HepG2 (cell line): ENCODE results near the gene NUDT19. TPM values are rescaled to one million over a fixed set of nuclear protein-coding genes. Genes with fewer than 3 reads are reported as not detected.

Experiments
- ATAC-seq: fragments of 200-7000 bp; cut with Tn5 transposase; 3 replicates; pipeline ENCODE4 v1.9.1; 2020; ENCODE audit warnings: mild to moderate bottlenecking, moderate library complexity
- BruUV-seq: library from RNA; stranded (reverse); fragments of 400-500 nt; replicated peaks from 2 replicates; lab custom pipeline; 2021; lab: Mats Ljungman, UMichigan
- CTCF ChIA-PET: fragments of 300-600 bp; formaldehyde crosslinking; extraction: SDS; loops from one replicate; lab custom pipeline; 2021; ENCODE audit warnings: low total read pairs, inconsistent platforms, low intra/inter-chr PET ratio; lab: Yijun Ruan, JAX
- POLR2A ChIA-PET: fragments of 350-600 bp; sonication (Branson Sonifier 250); formaldehyde crosslinking; loops from one replicate; lab custom pipeline; 2020; ENCODE audit warnings: antibody characterized with exemption, inconsistent platforms; lab: Yijun Ruan, JAX
- DNase-seq: peaks from one replicate; pipeline ENCODE4 v3.0.0-alpha.2; 2015; ENCODE audit warnings: low spot score
- FAIRE-seq: peaks from 3 replicates; lab custom pipeline; 2011; peaks lifted over from hg19 to GRCh38; lab: Jason Lieb, UNC
- H2AFZ ChIP-seq: one replicate; pipeline ENCODE4 v1.6.1; 2011; ENCODE audit warnings: low read length, inconsistent platforms
- H3K27ac ChIP-seq: fragments of 300-600 bp; 3 replicates; pipeline ENCODE4 v1.8.0; 2011; ENCODE audit warnings: mixed run types, mild to moderate bottlenecking, mixed read lengths, low read length, inconsistent platforms; ENCODE audit not compliant: insufficient read depth; ENCODE audit errors: extremely low read length
- H3K27me3 ChIP-seq, 2 experiments: fragments of 200-600 bp in 1 of 2; 2 replicates in 1 of 2; 3 replicates in 1 of 2; pipeline versions ENCODE4 v1.6.0 to v1.8.0; 2011; ENCODE audit warnings: low read length in 2 of 2, mild to moderate bottlenecking in 2 of 2, moderate library complexity in 2 of 2, inconsistent platforms in 1 of 2; ENCODE audit not compliant: insufficient read depth in 2 of 2, control insufficient read depth in 1 of 2
- H3K36me3 ChIP-seq, 2 experiments: fragments of 200-600 bp in 1 of 2; replicated peaks in 1 of 2; 2 replicates in 1 of 2; 3 replicates in 1 of 2; pipeline versions ENCODE4 v1.5.1 to v1.8.0; 2011; ENCODE audit warnings: low read length in 2 of 2, inconsistent platforms in 1 of 2; ENCODE audit not compliant: insufficient read depth in 2 of 2, control insufficient read depth in 1 of 2
- H3K4me1 ChIP-seq: 2 replicates; pipeline ENCODE4 v1.5.1; 2012; ENCODE audit warnings: low read length, inconsistent platforms; ENCODE audit not compliant: insufficient read depth
- H3K4me2 ChIP-seq: 2 replicates; pipeline ENCODE4 v1.6.0; 2011; ENCODE audit warnings: low read depth, low read length, inconsistent platforms
- H3K4me3 ChIP-seq, 3 experiments: fragments of 200-600 bp in 1 of 3; sonication (generic), shearing (Covaris generic) in 1 of 3; replicated peaks in 1 of 3; 2 replicates each; pipeline ENCODE4 v1.5.1; 2011 to 2016; ENCODE audit warnings: low read length in 3 of 3, inconsistent platforms in 2 of 3, low read depth in 2 of 3, mild to moderate bottlenecking in 2 of 3, control low read depth in 1 of 3, mixed read lengths in 1 of 3; ENCODE audit not compliant: insufficient read depth in 1 of 3
- H3K79me2 ChIP-seq: one replicate; pipeline ENCODE4 v1.6.1; 2011; ENCODE audit warnings: low read length, inconsistent platforms; ENCODE audit not compliant: insufficient read depth
- H3K9ac ChIP-seq: 2 replicates; pipeline ENCODE4 v1.6.0; 2011; ENCODE audit warnings: mild to moderate bottlenecking, low read depth, low read length, inconsistent platforms; ENCODE audit not compliant: insufficient read depth
- H3K9me3 ChIP-seq: 2 replicates; pipeline ENCODE4 v1.5.1; 2012; ENCODE audit warnings: mild to moderate bottlenecking, low read length
- H4K20me1 ChIP-seq: 2 replicates; pipeline ENCODE4 v1.6.0; 2011; ENCODE audit warnings: inconsistent platforms, mild to moderate bottlenecking, low read length, moderate library complexity; ENCODE audit not compliant: insufficient read depth
- CEBPB ChIP-seq: IDR thresholded peaks from 2 replicates; pipeline ENCODE4 v1.6.1; 2011; ENCODE audit warnings: low read depth, low read length, improper control_type of control experiment, borderline replicate concordance
- HBP1 ChIP-seq: IDR thresholded peaks from 2 replicates; pipeline ENCODE4 v1.6.1; 2016; ENCODE audit warnings: low read depth, control low read depth
- HMGA1 ChIP-seq: sonication (generic); formaldehyde crosslinking; conservative IDR thresholded peaks from 2 replicates; pipeline ENCODE4 v1.4.0; 2020; ENCODE audit warnings: missing genetic modification reagents
- KDM6A ChIP-seq: IDR thresholded peaks from 2 replicates; pipeline ENCODE4 v1.6.1; 2016; ENCODE audit warnings: low read depth
- KLF13 ChIP-seq: sonication (generic); formaldehyde crosslinking; IDR thresholded peaks from 2 replicates; pipeline ENCODE4 v1.4.0; 2020; ENCODE audit warnings: mild to moderate bottlenecking, missing genetic modification reagents
- PHF8 ChIP-seq: sonication (generic); formaldehyde crosslinking; IDR thresholded peaks from 2 replicates; pipeline ENCODE4 v1.5.0; 2020; ENCODE audit warnings: missing genetic modification reagents
- RXRB ChIP-seq: IDR thresholded peaks from 2 replicates; pipeline ENCODE4 v1.6.1; 2016; ENCODE audit warnings: borderline replicate concordance, missing genetic modification reagents, missing compliant biosample characterization
- ZNF280D ChIP-seq: sonication (generic); formaldehyde crosslinking; IDR thresholded peaks from 2 replicates; pipeline ENCODE4 v1.5.1; 2020; ENCODE audit warnings: mild to moderate bottlenecking, missing genetic modification reagents
- ZNF597 ChIP-seq: sonication (generic); formaldehyde crosslinking; IDR thresholded peaks from 2 replicates; pipeline ENCODE4 v1.5.0; 2020; ENCODE audit warnings: missing genetic modification reagents
- ZNF878 ChIP-seq: sonication (generic); formaldehyde crosslinking; IDR thresholded peaks from 2 replicates; pipeline ENCODE4 v1.8.1; 2023; ENCODE audit warnings: mild to moderate bottlenecking, missing genetic modification reagents, moderate library complexity
- WGBS: methylation state at CpG from one replicate; pipeline ENCODE4 v1.1.6; 2017; ENCODE audit warnings: low lambda C conversion rate; 5-methylcytosine and 5-hydroxymethylcytosine counted together
- in situ Hi-C: cut with HindIII; loops from 2 replicates; pipeline ENCODE4 v1.10.0; 2017; ENCODE audit warnings: low pct_unique_long_range_greater_than_20kb; ENCODE audit not compliant: extremely low pct_ligation_motif_present
- intact Hi-C: fragments of 100-400 bp; cut with micrococcal nuclease; formaldehyde crosslinking; loops from one replicate; pipeline ENCODE4 v1.10.0; 2022; ENCODE audit not compliant: unreplicated experiment
- polyA plus RNA-seq, 8 experiments: library from polyadenylated mRNA; depleted of rRNA in 3 of 8; stranded (reverse) in 7 of 8; unstranded in 1 of 8; fragments of >200 nt; fragmentation: Illumina TruSeq in 4 of 8; extraction: Trizol in 4 of 8; gene quantifications; 2 replicates each; pipeline versions ENCODE4 v1.2.1 to v1.2.3, GENCODE V29; 2011 to 2016; ENCODE audit warnings: low read depth in 4 of 8, missing spikeins in 1 of 8, mixed read lengths in 1 of 8; ENCODE audit not compliant: insufficient read depth in 1 of 8
- total RNA-seq, 5 experiments: library from RNA; depleted of rRNA; stranded (reverse); fragments of >200 nt; fragmentation: Illumina TruSeq; extraction: Trizol; gene quantifications; 2 replicates each; pipeline ENCODE4 v1.2.3, GENCODE V29; 2016; ENCODE audit warnings: low read depth in 1 of 5
- TF ChIP-seq, protein P1 (sequence below), 2 experiments: sonication (generic) in 1 of 2; formaldehyde crosslinking in 1 of 2; IDR thresholded peaks; 2 replicates each; pipeline versions ENCODE4 v1.4.0 to v1.6.1; 2016 to 2020; ENCODE audit warnings: borderline replicate concordance in 1 of 2, low read depth in 1 of 2, mild to moderate bottlenecking in 1 of 2, missing genetic modification reagents in 1 of 2

The NUDT19 gene
- total and polyA plus RNA-seq, 2 of the 13 experiments (the other 11 are each of a cell fraction or from before 2014, with no cell fraction given), result 3.1 to 3.6 TPM

DNA sequence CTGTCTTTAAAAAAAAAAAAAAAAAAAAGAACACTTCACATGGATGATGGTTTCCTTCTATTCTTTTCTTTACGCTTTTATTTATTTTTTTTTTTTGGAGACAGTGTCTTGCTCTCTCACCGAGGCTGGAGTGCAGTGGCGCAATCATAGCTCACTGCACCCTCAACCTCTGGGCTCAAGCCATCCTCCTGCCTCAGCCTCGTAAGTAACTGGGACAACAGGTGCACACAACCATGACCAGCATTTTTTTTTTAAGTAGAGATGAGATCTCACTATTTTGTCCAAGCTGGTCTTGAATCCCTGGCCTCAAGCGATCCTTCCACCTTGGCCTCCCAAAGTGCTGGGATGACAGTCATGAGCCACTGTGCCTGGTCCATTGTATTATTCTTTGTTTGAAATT lies 41.0 kb upstream of the NUDT19 start (continued):
- TF ChIP-seq CEBPB, result no peak
- TF ChIP-seq PHF8 (CRISPR knock-in tag), result no peak
- no peak for TF ChIP-seq ZNF597 (CRISPR knock-in tag)

DNA sequence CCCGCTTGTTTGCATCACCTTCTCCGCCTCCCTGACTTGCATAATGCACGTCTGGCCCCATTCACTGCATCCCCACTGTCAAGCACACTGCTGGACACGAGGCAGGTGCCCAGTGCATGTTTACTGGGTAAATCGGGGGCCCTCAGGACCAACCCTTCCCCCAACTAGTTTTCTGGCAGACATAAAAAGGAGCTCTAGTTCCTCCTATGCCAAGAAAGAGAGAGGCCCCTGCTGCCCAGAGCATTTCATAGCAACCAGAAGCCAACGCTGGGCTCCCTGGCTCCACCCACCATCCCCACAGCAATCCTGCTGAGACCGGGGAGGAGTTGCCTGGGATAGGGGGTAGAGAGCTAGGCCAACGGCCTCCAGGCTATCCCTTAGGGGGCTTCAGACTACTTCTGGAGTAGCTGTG lies 39.9 kb upstream of the NUDT19 start:
- FAIRE-seq (no peak), DNase-seq (no peak), ATAC-seq (no peak)
- Histone ChIP-seq H3K4me1 (no peaks in the 10 kb centered on the region), H3K4me2 (no peak overlapping the region), H3K4me3 (no peak overlapping the region), H3K27me3 (no peaks in the 10 kb centered on the region), H2AFZ (no peak overlapping the region), H3K9ac (no peak overlapping the region), H3K9me3 (no peaks in the 10 kb centered on the region), H3K36me3 (peaks cover 16 to 37% of the 10 kb centered on the region in 2 experiments; a peak in 4 of 5 replicates), H3K27ac (no peak overlapping the region), H3K79me2 (no peaks in the 10 kb centered on the region), H4K20me1 (no peaks in the 10 kb centered on the region)
- in situ Hi-C loops, result no loop called here
- TF ChIP-seq HMGA1 (CRISPR knock-in tag) (no peak), RXRB (CRISPR knock-in tag) (no peak), KLF13 (CRISPR knock-in tag) (no peak), ZNF878 (CRISPR knock-in tag) (no peak), HBP1 (CRISPR knock-in tag) (no peak), KDM6A (CRISPR knock-in tag) (no peak), ZNF280D (CRISPR knock-in tag) (no peak)
- TF ChIP-seq, protein P1, sequence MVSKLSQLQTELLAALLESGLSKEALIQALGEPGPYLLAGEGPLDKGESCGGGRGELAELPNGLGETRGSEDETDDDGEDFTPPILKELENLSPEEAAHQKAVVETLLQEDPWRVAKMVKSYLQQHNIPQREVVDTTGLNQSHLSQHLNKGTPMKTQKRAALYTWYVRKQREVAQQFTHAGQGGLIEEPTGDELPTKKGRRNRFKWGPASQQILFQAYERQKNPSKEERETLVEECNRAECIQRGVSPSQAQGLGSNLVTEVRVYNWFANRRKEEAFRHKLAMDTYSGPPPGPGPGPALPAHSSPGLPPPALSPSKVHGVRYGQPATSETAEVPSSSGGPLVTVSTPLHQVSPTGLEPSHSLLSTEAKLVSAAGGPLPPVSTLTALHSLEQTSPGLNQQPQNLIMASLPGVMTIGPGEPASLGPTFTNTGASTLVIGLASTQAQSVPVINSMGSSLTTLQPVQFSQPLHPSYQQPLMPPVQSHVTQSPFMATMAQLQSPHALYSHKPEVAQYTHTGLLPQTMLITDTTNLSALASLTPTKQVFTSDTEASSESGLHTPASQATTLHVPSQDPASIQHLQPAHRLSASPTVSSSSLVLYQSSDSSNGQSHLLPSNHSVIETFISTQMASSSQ (IDR thresholded peaks at IDR 0.05; ENCODE audit: low read depth), result no peak
- TF ChIP-seq, protein P1 (CRISPR knock-in tag; IDR thresholded peaks at IDR 0.05; ENCODE audit: borderline replicate concordance), result no peak
- ChIA-PET CTCF (no interaction called here), POLR2A (no interaction called here)
- WGBS, result 89% methylated on average over 7 of the region's 8 CpGs
- intact Hi-C loops, result no loop called here
- no TSS peak for BruUV-seq
